Islet precursor cell (in vitro differentiated cells): ENCODE measurements around the gene SSNA1.
A peak's percentile ranks its signal among the peaks of the same experiment; 100 is the strongest.

ENCODE experiments used
- DNase-seq: peaks from one replicate; pipeline ENCODE4 v3.0.0-alpha.2; 2018

The SSNA1 gene

DNA sequence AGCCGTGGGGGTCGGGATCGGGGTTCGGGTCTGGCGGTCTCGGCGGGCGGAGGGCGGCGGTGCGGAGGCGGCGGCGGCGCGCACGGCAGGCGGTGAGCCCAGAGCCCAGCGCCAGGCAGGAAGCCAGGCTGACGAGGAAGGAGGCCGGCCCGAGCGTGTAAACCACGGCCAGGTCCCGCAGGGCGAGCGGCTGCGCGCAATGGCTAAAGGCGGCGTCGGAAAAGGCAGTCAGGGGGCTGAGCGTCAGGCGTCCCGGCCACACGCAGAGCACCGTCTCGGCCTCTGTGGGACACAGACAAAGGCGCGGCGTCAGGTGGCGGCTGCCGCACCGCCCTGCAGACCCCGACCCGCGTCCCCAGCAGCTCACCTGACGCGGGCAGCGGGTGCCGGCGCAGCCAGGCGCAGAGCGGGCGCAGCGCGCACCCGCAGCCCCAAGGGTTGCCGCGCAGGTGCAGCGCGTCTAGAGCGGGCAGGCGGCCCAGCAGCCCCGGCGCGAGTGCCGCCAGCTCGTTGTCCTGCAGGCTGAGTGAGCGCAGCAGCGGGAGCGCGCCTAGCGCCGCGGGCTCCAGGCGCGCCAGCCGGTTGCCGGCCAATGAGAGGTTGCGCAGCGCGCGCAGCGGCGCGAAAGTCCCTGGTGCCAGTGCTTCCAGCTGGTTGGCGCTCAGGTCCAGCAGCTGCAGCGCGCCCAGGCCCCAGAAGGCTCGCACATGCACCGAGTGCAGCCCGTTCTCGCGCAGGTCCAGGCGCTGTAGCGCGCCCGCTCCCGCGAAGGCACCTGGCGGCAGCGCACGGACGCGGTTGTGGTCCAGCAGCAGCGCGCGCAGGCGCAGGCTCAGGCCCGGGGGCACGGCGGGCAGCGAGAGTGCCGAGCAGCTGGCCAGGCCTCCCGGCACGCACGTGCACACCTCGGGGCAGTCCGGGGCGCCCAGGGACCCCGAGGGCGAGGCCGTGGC lies 19.3 kb upstream of the SSNA1 start:
- peak; percentile 72 for DNase-seq

- no peak for DNase-seq
Measured at GRCh38 chr9:137169896-137170358, 18.5 kb upstream of the SSNA1 start, which contains the start of gene LRRC26. Gene LRRC26 (minus strand): TSS chr9:137170051. CDS start chr9:137169943, 108 bp downstream.

GRCh38 chr9:137170486-137171148 lies 17.9 kb upstream of the SSNA1 start:
- no peak for DNase-seq

- no peak for DNase-seq
Measured at GRCh38 chr9:137171149-137171900, 17.2 kb upstream of the SSNA1 start.

GRCh38 chr9:137172901-137173795 lies 15.3 kb upstream of the SSNA1 start:
- DNase-seq = no peak

DNA sequence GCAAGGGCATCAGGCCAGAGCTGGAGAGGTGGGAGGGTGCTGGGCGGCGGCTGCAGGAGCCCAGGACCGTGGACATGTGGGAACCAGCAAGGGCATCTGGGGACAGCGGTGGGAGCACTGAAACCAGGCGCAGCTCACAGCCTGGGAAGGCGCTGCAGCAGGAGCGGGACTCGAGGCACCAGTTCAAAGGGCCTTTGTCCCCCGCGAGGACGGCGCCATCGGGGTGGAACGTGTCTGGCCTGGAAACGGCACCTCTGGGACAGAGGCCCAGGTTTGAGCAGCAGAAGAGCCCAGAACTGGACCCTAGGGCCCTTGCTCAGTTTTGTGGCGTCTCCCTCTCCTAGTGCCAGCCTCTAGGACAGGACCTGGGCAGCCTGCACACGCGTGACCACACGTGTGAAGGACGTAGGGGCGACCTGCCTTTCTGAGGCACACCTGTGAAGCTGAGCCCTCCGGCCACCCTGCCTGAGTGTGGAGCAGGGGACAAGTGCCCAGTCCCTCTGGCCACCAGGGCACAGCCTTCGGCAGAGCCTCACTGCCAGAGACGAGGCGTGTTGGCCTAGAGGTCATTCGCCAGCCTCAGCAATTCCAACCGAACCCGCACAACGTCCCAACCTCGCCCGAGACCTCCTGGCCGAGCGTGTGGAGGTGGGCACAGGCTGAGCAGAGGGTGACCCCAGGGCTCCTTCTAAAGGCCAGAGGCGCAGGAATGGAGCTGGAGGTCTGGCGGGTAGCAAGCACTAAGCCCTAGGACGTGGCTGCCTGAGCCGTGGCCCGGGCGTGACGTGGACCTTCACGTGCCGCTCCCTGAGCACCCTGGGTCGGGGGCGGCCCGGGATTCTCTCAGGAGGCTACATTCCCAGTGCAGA lies 14.4 kb upstream of the SSNA1 start:
- DNase-seq = no peak

DNA sequence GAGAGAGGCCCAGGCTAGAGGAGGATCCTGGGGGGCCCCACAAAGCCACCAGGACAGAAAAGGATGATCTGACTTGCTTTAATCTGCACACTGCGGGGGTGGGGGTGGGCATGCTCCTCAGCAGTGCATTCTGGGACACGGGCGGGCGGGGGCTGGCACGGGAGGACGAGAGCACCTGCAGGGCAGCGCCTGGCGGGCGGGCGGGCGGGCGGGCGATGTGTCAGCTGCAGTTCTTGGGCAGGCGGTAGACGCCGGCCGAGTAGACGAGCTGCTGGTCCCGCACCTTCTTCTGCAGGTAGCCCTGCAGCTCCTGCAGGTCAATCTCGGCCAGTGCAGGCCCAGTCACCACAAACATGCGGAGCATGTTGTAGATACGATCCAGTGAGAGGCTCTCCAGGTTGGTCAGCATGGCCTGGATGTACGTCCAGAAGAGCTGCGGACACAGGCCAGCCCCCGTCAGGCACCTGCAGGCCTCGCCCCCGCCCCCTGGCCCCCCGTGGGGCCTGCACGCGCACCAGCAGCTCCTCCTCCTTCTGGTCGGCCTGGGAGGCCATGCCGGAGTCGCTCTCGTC lies 13.7 kb upstream of the SSNA1 start:
- peak; percentile 62 for DNase-seq

GRCh38 chr9:137175345-137175961 lies 13.0 kb upstream of the SSNA1 start:
- DNase-seq = no peak

DNA sequence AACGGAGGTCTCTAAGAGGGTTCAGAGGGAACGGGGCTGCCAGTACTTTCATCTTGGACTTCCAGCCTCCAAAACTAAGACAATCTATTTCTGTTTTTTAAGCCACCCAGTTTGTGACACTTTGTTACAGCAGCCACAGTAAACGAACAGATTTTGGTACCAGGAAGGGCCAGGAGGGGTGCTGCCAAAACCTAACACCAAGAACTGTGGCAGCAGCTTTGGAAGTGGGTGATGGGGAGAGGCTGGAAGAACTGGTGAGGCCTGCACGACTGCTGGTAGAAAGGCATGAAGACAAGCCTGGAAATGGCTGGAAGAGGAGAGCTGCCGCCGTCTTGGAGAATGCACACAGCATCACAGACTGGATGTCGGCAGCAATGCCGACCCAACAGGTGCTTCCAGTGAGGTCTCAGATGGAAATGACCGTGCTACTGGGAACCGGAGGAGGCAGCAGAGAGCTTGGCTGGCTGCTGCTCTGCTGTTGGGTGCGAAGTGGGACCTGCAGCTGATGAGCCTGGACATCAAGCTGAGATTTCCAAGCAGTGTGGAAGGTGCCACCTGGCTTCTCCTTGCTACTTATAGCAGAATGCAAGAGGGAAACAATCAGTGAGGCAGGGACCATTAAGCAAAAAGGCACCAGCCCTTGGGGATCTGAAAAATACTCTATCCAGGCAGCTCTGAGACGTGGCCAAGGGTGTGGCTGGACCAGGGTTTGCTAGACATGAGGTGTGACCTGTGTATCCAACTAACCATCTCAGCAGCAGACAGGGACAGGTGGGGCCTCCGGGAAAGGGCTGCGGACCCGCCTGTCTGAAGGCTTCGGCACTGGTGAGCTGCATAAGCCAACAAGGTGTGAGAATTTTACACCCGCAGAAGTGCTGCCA lies 11.9 kb upstream of the SSNA1 start:
- peak; percentile 80 for DNase-seq

DNA sequence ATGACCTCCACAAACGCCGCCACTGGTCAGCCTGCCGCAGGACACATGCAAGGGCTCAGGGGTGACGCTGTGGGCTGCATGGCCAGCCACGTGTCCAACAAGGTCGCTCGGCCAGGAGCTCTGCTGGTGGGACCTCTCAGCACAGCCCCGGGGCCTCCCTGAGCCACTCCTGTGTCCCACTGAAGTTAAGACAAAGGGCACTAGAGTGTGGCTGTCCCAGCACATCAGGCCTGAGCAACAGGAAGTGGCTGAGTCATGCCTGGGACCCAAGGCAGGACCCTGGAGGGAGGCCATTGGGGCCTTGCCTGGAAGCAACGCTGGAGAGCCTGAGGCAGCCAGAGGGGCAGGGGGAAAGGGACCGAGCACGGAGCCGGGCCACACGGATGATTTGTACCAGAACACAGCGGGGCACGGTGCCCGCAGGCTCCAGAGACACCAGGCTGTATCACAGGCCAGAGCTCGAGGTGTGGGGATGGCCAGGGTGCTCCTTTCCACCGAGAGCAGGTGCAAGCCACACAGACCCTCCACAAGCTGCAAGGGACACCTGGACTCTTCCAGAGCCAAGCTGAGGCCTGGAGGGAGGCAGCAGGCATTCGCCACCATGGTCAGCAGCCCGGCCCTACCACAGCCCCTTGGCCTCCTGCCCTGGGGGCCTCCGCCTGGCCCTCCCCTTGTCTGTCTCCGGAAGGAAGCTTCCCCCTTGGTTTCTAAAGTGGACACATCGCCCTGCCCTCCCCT lies 10.1 kb upstream of the SSNA1 start:
- peak; percentile 70 for DNase-seq

GRCh38 chr9:137178939-137179630 lies 9.4 kb upstream of the SSNA1 start:
- DNase-seq = no peak

- no peak for DNase-seq
Measured at GRCh38 chr9:137179761-137180160, 8.7 kb upstream of the SSNA1 start.

DNA sequence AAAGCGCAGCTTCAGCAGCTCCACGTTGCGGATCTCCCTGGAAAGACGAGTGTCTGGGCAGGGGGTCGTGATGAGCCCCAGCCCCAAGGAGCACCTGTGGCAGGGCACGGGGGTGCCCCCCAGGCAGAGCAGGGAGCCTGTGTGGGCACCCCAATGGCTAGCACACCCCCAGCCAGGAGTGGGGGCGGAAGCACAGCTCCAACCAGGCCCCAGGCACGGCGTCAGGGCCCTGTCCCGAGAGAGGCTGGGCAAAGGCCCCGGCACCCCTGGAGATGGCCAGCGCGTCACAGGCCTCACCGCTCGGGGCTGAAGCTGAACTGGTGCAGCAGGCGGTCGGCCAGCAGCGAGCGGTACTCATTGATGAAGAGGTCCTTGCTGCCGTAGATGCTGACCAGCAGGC lies 8.0 kb upstream of the SSNA1 start:
- DNase-seq = no peak

DNA sequence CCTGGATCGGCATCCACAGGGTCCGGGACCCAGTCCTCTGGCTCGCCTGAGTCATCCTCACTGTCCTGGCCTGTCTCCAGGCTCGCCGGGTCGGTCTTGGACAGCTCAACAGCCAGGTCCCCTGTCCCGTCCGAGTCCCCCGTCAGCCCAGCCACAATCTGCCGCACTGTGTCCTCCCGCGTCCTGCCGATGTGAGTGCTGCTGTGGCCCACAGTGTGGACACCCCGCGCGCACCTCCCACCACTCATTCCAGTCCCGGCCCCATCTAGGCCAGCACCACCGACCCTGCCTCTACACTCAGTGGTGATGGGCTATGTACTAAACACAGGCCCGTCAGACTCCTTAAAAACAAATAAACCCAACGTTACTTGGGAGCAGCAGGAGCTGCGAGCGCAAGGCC lies 6.8 kb upstream of the SSNA1 start:
- DNase-seq = no peak

GRCh38 chr9:137182836-137183235 lies 5.6 kb upstream of the SSNA1 start:
- no peak for DNase-seq

- DNase-seq = no peak
Measured at GRCh38 chr9:137183980-137184595, 4.4 kb upstream of the SSNA1 start.
